Measurements from ENCODE around the gene SERPINA1.

The SERPINA1 gene

DNA sequence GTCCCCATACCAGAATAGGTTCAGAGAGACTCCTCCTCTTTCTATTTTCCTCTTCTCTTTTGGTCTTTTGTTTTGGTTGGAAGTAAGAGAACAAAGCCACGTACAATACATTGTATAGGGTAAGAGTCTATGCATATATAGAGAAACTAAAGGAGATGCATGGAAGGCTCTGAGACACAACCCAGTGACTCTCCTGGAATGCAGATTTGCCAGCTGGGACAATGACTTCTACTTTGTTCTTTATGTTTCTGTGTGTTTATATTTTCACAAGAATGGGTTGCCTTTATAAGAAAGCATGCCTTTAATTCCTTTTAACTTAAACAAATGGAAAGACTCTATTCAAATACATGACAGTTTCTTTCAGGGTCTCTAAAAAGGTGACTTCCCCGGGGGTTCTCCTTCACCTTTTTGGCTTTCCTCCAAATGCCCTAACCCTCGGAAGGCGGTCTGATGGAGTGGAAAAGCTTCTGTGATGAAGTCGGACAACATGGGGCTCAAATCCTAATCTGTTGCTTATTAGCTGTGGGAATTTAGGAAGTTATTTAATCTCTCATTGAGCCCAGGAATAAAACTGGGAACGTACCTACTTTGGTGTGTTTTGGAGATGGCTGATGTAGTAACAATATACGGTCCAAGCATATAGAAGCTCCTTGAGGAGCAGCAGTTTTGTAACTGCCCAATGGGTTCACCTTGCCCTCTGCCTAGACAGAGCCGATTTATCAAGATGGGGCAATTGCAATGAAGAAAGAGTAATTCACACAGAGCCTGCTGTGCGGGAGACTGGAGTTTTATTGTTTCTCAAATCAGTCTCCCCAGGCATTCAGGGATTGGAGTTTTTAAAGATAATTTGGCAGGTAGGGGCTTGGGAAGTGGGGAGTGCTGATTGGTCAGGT, 9.1 kb upstream of the SERPINA1 start:
- no peak for DNase-seq

GRCh38 chr14:94396628-94397225, 8.3 kb upstream of the SERPINA1 start:
- DNase-seq: no peak

DNA sequence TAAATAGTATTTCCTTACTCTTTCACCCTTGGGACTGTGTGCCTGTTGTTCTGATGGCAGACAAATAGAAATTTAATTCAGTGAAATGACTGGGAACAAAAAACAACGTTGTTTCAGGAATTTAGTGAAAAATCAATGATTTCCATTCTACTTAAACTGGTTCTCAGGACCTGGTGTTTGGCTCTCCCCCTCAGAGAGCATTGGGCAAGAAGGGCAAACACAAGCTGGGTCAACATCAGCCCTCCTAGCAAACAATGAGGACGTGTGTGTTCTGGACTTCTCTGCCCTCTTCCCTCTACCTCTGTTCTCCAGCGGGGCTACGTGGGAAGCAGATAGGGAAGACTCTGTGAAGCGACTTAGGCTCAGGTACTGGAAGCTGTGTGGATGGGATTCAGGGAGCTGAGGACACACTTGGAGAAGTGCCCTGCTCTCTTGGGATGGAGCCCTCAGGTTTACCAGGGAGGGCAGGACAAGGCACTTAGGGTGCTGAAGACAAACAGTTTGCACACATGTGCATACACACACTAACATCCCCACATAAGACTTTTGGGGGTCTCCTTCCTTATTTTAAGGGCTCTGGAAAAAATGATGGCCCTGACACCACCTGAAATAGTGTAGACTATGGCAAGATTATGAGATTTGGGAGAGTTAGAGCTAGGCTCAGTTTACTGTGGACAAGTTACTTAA, 7.6 kb upstream of the SERPINA1 start:
- DNase-seq: peak in 1 of 2 experiments; percentile 30

DNA sequence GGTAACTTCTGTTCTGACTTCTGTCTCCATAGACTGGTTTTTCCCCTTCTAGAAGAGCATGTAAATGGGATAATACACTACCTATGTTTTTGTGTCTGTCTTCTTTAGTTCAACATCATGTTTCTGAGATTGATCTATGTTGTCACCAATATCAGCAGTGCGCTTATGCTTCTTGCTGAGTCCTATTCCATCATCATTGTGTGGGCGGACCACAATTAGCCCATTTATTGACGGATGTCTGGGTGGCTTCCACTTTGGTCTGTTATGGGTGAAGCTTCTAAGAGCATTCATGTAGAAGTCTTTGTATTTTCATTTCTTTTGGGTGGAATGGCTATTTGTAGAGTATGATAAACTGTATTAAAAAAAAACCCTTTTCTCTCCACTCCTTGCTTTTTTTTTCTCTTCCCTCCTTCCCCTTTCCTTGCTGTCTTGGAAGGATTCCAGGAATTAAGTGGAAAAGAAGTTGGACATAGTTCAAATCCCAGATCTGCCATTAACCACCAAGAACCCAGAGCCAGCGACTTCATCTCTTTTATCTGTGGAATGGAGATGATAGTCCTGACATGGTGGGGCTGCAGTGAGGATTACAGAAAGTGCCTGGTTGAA, 7.0 kb upstream of the SERPINA1 start:
- no peak for DNase-seq

DNA sequence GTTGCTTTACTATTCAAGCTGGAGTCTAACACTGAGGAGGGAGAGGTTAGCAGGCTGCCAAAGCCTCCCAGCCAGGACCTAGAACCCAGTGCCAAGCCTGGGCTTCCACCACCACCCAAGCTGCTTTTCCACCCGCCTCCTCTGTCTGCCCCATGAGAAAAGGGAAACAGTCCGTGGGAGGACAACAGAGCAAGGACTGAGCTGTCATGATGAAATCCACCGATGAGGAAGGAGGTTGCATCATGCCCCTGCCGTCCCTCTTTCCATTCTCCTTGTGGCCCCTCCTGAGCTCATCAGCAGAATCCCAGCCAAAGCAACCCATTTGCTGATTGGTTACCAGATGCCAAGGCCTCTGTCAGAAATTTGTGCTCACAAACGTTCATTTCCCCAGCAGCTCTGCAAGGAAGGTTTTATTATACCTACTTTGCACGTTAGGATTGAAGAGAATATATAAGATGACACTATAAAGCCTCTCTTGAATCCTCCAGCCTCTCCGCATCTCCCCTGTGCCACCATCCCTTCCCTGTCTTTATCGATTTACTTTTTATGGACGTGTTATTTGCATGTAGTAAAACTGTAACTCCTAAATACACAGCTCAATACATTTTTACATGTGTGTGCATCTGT, 6.3 kb upstream of the SERPINA1 start:
- no peak for DNase-seq

- no peak for DNase-seq
Observed at GRCh38 chr14:94394025-94394493, 5.7 kb upstream of the SERPINA1 start.

- DNase-seq: no peak
Observed at GRCh38 chr14:94393474-94393873, 5.1 kb upstream of the SERPINA1 start.

GRCh38 chr14:94392510-94392935, 4.1 kb upstream of the SERPINA1 start:
- no peak for DNase-seq

DNA sequence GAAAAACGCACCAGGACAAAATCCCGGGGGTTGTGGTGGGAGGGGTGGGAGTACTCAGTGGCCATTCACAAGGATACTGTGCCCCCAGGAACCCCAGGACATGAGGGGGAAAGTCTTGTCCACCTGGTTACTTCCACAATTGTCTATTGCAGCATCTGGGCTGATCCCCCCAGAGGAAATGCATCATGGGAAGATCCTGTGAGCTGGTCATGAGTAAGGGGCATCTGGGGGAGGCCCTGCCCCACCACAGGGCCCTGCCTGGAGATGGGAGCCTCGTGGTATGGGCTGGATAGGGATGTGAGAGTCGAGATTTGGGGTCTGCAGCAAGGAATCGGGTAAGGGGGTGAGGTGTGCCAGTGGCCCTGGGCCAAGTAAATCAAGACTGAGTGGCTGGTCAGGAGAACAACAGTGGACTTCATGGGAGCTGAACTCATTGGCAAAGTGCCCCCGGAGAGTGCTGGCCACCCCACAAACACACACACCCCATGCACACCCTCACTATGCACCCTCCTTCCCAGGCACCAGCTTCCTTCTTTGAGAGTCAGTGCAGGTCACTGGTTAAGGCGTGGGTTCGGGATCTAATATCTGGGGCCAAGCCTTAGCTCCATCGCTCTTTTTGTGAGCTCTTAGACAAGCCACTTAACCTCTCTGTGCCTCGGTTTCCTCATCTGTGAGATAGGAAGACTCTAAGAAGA, 3.0 kb upstream of the SERPINA1 start:
- DNase-seq: no peak

DNA sequence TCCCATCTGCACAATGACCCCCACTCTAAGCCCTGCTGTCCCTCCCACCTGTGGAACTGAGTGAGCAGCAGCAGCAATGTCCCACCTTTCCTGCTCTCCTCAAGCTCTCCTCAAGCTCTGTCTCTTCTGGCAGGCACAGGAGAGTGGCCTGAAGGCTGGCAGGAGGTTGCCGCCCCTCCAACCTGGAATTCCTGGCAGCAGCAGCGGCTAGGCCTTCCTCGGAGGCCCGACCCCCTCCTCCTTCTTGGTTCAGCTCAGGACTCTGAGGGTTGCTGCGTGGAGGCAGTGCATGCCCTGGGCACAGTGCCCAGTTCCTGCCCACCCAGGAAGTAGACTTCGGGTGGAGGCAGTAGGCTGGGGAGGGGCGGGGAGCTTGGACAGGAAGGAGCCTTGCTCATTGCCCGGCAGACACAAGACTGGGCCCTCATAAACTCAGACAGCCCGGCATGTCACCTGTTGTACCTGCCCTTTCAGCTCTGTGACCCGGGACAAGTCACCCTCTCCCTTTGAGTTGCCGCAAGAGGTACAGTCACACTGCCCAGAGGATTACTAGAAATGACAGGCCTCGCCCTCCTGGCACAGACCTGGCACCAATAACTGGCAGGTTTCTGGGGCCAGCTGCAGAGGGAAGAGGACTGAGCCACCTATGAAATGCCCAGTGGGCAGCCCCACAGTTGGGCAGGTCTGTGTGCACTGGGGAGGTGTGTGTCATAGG, 2.1 kb upstream of the SERPINA1 start:
- DNase-seq: no peak

DNA sequence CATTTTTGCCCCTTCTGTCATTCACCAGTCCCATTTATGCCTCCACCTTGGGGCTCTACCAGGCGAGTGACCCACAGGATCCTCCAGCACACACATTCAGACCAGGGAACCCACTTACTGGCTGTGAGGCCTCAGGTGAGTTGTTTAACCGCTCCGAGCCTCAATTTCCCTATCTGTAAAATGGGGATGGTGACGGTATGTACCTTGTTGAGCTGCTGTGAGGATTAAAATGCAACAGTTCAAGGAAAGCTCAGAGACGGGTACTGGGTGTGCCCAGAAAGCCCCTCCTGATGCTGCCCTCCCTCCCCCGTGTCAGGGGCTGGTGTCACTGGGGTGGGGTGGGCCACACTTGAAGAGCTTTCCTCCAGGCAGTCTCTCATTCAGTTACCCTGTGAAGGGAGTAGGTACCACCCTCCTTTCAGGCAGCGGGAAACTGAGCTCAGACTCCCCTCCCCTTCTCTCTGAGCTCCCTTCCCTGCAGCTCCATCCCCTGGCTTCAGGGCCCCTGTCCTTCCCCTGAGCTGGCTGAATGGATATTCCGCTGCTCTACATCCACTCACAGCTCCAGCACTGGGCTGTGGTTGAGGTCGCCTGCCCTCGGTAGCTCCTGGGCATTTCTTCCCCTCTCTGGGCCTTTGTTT, 1.4 kb upstream of the SERPINA1 start:
- no peak for DNase-seq

- no peak for DNase-seq
Observed at GRCh38 chr14:94389104-94389469, 685 bp upstream of the SERPINA1 start.

GRCh38 chr14:94388027-94388383, 397 bp downstream of the SERPINA1 start:
- no peak for DNase-seq

DNA sequence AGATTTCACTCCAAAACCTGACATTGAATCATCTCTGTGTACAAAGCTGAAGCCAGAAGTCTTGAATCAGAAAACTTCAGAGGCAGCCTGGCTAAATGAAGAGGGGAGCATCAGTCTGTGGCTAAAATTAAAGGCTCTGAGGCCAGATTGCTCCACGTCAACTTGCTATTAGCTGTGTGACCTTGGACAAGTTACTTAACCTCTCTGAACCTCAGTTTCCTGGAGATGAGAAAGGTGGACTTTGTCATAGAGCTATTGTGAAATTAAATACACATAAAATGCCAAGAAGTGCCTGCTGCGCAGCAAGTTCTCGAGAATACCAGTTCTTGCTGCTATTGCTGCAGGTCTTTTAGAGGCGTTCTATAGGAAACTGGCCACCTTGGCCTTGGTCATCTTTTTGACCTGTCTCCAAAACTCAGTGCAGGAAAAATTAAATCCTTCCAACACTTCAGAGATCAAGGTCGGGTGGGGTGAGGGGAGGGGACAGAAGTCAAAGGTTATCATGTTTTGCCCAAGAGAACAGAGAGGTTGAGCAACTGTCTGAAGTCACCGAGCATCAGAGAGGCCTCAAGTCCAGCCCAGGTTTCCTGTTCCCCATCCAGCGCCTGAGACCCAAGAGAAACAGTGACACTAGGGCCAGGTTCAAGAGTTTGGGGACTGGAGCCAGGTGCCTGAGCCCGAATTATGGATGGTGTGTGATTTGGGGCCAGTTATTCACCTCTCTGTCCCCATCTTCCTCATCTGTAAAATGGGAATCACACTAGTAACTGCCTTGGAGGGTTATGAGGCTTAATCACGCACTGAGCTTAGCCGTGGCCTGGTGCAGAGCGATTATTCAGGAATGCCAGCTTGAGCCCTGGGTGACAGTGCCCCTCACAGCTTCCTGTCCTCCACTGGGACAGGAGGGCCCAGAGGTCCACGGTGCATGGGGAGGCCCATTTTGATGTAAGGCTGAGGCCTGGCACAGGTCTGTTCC, 1.1 kb downstream of the SERPINA1 start:
- DNase-seq: no peak

DNA sequence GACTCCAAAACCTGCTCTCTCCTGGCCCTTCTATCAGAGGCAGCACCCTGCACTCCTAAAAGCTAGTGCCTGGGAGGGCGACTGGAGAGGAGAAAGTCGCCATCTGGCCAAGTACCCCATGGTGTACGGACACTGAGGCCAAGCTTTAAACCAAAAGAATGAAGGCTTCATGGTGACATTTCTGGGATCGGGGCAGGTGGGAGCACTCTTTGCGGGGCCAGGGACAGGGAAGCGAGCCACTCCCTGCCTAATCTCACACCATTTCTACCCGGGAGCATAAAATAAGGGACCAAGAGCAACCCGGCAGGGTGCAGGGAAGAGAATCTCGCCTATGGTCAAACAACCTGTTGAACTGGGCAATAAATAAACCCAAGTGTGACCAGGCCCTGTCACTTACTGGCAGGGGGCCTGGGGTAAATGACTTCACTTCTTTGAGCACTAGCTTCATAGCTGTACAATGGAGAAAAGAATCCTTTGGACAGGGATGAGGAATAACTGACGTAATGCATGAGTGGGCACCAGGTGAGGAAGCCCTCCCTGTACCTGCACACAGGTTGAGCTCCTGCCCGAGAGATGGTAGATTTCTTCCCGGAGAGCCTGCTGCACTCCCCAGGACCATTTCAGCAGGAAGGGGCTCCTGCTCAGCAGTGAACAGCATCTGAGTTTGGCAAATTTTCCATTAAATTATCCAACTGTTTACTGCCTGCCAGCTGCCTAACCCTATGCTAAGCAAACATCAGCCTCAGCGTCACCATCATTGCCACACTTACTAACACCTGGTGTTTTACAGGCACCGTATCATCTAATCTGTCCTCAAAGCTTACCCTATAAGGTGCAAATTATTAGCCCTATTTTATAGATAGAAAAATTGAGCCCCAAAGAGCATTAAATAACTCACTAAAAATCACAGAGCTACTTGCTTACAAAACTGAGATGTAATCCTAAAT, 2.0 kb downstream of the SERPINA1 start:
- no peak for DNase-seq

DNA sequence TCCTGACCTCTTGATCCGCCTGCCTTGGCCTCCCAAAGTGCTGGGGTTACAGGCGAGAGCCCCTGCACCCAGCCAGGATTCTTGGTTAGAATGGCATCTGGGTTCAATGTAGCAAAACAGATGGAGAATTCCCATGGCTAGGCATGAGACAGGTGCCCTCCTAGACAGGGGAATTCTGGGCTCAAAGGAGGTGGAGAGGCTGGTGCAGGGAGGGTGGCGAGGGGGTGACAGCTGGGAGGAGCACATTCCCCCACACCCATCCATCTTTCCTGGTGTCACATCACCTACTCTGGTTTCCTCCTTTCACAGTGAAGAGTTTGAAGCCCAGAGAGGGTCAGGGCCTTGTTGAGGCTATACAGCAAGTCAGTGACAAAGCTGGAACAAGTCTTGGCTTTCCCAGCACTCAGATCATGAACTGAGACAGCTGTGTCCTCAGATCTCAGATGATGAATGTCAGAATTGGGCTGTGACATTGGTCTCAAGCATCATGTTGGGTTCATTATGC, 2.8 kb downstream of the SERPINA1 start:
- DNase-seq: no peak

DNA sequence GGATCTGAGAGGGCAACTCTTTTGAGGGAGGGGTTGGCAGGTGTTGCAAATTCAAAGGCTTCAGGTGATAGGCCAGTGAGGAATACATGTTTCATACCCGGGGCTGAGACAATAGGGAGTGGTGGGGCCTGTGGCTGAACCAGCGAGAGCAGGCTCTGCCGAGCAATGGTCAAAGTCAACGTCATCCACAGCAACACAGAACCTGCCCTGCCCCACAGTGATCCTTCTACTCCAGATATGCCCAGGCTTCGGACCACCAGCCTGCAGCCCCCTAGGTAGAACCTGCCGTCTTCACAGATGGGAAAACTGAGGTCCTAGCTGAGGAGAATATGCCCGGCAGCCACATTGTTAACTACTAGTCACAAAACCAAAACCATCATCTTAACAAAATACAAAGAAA, 4.1 kb downstream of the SERPINA1 start:
- DNase-seq: no peak

DNA sequence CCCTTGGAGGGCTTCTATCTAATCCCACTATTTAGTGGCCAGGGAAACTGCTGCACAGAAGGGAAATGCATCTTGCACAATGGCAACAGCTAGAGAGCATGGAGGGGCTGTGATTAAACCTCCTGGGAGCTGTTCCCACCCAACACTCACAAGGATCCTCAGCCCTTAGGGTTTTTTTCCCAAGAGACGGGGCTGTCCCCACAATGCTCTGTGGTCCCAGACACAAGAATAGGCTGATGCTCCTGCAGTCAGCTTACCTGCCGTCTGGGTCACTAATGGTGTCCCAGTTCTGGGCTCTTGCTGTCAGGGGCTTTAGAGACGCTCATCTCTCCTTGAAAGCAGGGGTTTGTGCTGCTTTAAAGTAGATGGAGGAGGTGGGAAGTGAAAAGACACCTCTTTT, 4.6 kb downstream of the SERPINA1 start:
- DNase-seq: no peak
